Measurements from ENCODE around the gene SLC22A31.

SLC22A31 gene

DNA sequence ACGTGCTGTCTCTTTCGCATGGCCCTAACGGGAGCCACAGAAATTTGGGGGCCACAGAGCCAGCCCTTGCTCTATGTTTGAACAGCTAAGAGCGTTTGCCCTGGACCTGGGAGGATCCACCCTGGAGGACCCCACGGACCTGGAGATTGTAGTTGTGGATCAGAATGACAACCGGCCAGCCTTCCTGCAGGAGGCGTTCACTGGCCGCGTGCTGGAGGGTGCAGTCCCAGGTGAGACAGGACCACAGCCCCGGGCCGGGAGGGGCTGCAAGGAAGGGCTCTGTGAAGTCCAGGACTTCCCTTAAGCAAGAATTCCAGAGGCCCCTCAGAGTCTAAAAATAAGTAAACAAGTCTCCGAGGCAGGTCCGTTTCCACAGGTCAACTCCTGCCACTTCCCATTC, 16.9 kb downstream of the SLC22A31 start:
- H3K27me3 ChIP-seq (ENCODE audit: low read length) = no peaks in the 10 kb centered on the region
- no peak overlapping the region for H3K4me2 ChIP-seq (ENCODE audit: low read depth, low read length, poor library complexity, severe bottlenecking)
- no peak overlapping the region for H2AFZ ChIP-seq (ENCODE audit: low read depth, low read length, severe bottlenecking)
- H3K9ac ChIP-seq (ENCODE audit: low read length) = no peak overlapping the region
- no peaks in the 10 kb centered on the region for H3K9me2 ChIP-seq (replicated peaks; ENCODE audit: insufficient read depth, low read length)
- no peaks in the 10 kb centered on the region for H3K9me3 ChIP-seq (ENCODE audit: insufficient read depth, low read length)
- no peak overlapping the region for H3K4me3 ChIP-seq (ENCODE audit: insufficient read depth, low read length, poor library complexity, severe bottlenecking)
- H3K79me2 ChIP-seq (ENCODE audit: insufficient read depth, low read length) = no peaks in the 10 kb centered on the region
- H4K20me1 ChIP-seq (ENCODE audit: low read depth, low read length) = no peaks in the 10 kb centered on the region
- TF ChIP-seq EZH2phosphoT487 (conservative IDR thresholded peaks at IDR 0.05; ENCODE audit: low read length) (no peak), CTCF (IDR thresholded peaks at IDR 0.05; ENCODE audit: insufficient read depth, low read length, poor library complexity, severe bottlenecking) (no peak)
- H3K36me3 ChIP-seq (ENCODE audit: low read length) = no peaks in the 10 kb centered on the region
- no peak overlapping the region for H3K27ac ChIP-seq (ENCODE audit: low read depth, low read length)
- H3F3A ChIP-seq (ENCODE audit: insufficient read depth) = no peaks in the 10 kb centered on the region

DNA sequence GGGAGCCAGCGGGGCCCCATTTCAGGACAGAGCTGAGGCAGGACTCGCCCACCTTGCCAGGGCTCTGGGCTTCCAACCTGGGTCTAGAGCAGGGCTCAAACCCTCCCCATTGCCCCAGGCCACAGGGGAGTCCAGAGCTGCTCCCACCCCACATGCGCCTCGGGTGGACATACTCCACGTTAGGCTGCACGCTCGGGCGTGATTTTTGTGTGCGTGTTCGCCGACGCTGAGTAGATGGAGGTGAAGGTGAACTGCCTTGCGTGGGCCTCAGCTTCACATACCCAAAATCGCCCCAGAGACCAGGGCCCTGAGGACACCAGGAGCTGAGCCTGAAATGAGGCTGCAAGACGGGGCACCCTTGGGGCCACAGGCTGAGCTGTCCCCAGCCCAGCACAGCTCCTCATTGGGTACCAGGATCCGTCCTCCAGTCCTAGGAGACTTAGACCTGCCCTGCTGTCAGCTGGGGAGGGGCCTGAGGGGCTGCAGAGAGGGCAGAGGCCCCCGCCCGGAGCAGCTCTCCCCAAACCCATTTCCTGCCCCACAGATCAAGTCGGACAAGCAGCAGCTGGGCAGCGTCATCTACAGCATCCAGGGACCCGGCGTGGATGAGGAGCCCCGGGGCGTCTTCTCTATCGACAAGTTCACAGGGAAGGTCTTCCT, 20.6 kb downstream of the SLC22A31 start:
- H3K36me3 ChIP-seq (ENCODE audit: low read length) = no peaks in the 10 kb centered on the region
- no peaks in the 10 kb centered on the region for H3K9me3 ChIP-seq (ENCODE audit: insufficient read depth, low read length)
- no peak overlapping the region for H3K4me2 ChIP-seq (ENCODE audit: low read depth, low read length, poor library complexity, severe bottlenecking)
- H4K20me1 ChIP-seq (ENCODE audit: low read depth, low read length) = no peaks in the 10 kb centered on the region
- H3K27me3 ChIP-seq (ENCODE audit: low read length) = no peaks in the 10 kb centered on the region
- H3K9ac ChIP-seq (ENCODE audit: low read length) = no peak overlapping the region
- H3K4me3 ChIP-seq (ENCODE audit: insufficient read depth, low read length, poor library complexity, severe bottlenecking) = no peak overlapping the region
- TF ChIP-seq CTCF (IDR thresholded peaks at IDR 0.05; ENCODE audit: insufficient read depth, low read length, poor library complexity, severe bottlenecking) (no peak), EZH2phosphoT487 (conservative IDR thresholded peaks at IDR 0.05; ENCODE audit: low read length) (no peak)
- H3K27ac ChIP-seq (ENCODE audit: low read depth, low read length) = no peak overlapping the region
- H3K79me2 ChIP-seq (ENCODE audit: insufficient read depth, low read length) = no peaks in the 10 kb centered on the region
- H3K9me2 ChIP-seq (replicated peaks; ENCODE audit: insufficient read depth, low read length) = no peaks in the 10 kb centered on the region
- no peak overlapping the region for H2AFZ ChIP-seq (ENCODE audit: low read depth, low read length, severe bottlenecking)
- H3F3A ChIP-seq (ENCODE audit: insufficient read depth) = no peaks in the 10 kb centered on the region

DNA sequence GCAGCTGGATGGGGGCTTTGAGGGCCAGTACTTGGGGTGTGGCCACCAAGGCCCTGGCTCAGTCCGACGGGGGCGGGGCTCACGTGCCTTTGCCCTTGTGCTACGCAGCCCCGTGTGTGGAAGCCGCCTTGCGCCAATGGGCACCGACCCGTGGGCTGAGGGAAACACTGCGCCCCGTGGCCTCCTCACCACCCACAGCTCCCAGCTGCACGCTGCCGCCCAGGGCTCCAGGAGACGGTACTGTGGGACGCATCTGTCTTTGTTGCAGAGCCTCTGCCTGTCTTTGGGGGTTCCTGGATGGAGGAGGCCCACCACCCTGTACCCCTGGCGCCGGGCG, 21.2 kb downstream of the SLC22A31 start:
- Histone ChIP-seq H3K27ac (ENCODE audit: low read depth, low read length) (no peak overlapping the region), H3K9me2 (replicated peaks; ENCODE audit: insufficient read depth, low read length) (no peaks in the 10 kb centered on the region)
- TF ChIP-seq EZH2phosphoT487 (conservative IDR thresholded peaks at IDR 0.05; ENCODE audit: low read length) (no peak), CTCF (IDR thresholded peaks at IDR 0.05; ENCODE audit: insufficient read depth, low read length, poor library complexity, severe bottlenecking) (no peak)

More for the DNA sequence above, 21.2 kb downstream of the SLC22A31 start:
- H3F3A ChIP-seq (ENCODE audit: insufficient read depth) = no peaks in the 10 kb centered on the region
- H4K20me1 ChIP-seq (ENCODE audit: low read depth, low read length) = no peaks in the 10 kb centered on the region
- no peak overlapping the region for H3K9ac ChIP-seq (ENCODE audit: low read length)
- no peak overlapping the region for H2AFZ ChIP-seq (ENCODE audit: low read depth, low read length, severe bottlenecking)
- no peaks in the 10 kb centered on the region for H3K79me2 ChIP-seq (ENCODE audit: insufficient read depth, low read length)
- H3K4me2 ChIP-seq (ENCODE audit: low read depth, low read length, poor library complexity, severe bottlenecking) = no peak overlapping the region
- H3K4me3 ChIP-seq (ENCODE audit: insufficient read depth, low read length, poor library complexity, severe bottlenecking) = no peak overlapping the region
- H3K27me3 ChIP-seq (ENCODE audit: low read length) = no peaks in the 10 kb centered on the region
- no peaks in the 10 kb centered on the region for H3K36me3 ChIP-seq (ENCODE audit: low read length)
- H3K9me3 ChIP-seq (ENCODE audit: insufficient read depth, low read length) = no peaks in the 10 kb centered on the region
